Activated CD8-positive, alpha-beta memory T cell treated with anti-CD3 and anti-CD28 coated beads, Interleukin-2, amount 50 U/mL, for 24 hours (primary cell): ENCODE results near the gene SSR4.

Source experiments
- DNase-seq: peaks from one replicate; pipeline ENCODE4 v3.0.0-alpha.2; 2020; ENCODE audit errors: extremely low read depth

Gene SSR4

DNA sequence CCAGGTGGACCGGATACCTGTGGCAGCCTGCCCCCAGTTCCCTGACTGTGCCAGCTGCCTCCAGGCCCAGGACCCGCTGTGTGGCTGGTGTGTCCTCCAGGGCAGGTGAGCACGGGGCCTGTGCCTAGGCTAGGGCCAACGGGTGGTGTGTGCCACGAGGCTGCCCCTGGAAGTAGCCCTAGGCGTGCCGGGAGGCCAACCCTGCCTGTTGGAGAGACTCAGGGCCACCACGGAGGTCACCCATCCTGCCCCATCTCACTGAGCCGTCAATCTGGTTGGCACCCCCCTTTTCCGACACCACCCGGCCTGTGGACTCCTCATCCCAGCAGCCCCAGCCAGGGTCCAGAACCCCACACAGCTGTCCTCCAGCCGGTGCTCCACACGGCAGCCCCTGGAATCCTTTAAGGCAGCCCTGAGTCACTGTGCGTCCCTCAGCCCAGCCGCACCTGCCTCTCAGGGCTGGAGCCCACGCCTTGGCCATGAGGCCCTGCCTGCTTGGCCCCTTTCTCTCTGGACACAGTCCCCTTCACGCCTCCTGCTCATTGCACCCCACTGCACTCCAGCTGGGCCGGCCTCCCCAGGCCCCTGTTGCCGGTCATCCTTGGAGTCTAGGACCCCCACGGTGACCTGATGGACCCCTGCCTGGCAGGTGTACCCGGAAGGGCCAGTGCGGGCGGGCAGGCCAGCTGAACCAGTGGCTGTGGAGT, 25.2 kb upstream of the SSR4 start:
- DNase-seq = no peak

DNA sequence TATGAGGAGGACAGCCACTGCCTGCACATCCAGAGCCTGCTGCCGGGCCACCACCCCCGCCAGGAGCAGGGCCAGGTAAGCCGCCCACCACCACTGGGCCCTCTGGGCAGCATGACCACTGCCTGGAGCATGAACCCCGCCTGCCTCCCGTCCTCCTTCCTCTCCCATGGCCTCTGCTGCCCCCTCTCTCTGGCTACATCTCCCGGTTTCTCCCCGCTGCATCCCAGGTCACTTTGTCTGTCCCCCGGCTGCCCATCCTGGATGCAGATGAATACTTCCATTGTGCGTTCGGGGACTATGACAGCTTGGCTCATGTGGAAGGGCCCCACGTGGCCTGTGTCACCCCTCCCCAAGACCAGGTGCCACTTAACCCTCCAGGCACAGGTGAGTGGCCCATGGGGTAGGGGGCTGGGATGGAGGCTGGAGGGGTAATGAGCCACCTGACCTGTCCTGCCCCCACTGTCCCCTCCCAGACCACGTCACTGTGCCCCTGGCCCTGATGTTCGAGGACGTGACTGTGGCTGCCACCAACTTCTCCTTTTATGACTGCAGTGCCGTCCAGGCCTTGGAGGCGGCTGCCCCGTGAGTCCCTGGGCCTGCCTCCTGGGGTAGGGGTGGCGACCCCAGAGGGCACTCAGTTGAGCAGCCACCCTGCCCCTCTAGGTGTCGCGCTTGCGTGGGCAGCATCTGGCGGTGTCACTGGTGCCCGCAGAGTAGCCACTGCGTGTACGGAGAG, 24.4 kb upstream of the SSR4 start:
- DNase-seq = no peak

DNA sequence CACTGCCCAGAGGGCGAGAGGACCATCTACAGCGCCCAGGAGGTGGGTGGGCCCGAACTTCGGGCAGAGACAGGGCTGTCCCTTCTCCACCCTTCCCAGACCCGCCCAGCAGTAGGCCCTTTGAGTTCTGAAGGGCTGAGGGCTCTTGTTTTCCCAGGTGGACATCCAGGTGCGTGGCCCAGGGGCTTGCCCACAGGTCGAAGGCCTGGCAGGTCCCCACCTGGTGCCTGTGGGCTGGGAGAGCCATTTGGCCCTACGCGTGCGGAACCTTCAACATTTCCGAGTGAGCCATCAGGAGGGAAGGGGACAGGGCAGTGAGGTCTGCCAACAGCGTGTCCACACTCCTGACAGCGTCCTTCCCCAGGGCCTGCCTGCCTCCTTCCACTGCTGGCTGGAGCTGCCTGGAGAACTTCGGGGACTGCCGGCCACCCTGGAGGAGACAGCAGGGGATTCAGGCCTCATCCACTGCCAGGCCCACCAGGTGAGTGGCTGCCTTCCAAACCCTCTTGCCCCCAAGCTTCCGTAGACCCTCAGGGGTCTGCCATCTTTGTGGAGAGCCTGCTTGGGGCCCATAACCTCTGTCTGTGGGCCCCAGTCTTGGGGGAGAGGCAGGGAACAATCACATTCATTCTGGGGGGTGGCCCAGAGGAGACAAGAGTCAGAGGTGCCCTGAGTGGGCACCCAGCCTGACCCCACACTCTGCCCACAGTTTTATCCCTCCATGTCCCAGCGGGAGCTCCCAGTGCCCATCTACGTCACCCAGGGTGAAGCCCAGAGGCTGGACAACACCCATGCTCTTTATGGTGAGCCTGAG, 23.7 kb upstream of the SSR4 start:
- no peak for DNase-seq

DNA sequence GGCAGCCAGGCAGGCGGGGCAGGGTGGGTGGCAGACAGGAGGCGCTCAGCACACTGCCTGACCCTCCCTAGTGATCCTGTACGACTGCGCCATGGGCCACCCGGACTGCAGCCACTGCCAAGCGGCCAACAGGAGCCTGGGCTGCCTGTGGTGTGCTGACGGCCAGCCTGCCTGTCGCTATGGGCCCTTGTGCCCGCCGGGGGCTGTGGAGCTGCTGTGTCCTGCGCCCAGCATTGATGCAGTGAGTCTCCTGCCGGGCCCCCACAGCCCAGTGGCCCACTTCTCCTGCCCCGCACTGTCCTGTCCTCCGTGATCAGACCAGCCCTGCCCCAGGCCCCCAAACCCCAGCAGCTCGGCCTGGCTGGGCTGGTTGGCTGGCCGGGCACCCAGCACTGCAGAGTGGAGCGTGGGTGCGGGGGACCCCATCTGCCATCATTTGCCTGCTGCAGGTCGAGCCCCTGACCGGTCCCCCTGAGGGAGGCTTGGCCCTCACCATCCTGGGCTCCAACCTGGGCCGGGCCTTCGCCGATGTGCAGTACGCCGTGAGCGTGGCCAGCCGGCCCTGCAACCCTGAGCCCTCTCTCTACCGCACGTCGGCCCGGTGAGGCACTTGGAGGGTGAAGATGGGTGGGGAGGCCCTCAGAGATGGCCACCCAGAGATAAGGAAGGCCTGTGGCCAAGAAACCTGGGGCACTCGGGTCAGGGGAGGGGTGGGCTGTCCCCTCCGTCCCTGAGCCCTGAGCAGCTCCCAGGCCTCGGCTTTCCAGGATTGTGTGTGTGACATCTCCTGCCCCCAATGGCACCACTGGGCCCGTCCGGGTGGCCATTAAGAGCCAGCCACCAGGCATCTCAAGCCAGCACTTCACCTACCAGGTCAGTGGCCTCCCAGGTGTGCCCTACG, 22.8 kb upstream of the SSR4 start:
- no peak for DNase-seq

DNA sequence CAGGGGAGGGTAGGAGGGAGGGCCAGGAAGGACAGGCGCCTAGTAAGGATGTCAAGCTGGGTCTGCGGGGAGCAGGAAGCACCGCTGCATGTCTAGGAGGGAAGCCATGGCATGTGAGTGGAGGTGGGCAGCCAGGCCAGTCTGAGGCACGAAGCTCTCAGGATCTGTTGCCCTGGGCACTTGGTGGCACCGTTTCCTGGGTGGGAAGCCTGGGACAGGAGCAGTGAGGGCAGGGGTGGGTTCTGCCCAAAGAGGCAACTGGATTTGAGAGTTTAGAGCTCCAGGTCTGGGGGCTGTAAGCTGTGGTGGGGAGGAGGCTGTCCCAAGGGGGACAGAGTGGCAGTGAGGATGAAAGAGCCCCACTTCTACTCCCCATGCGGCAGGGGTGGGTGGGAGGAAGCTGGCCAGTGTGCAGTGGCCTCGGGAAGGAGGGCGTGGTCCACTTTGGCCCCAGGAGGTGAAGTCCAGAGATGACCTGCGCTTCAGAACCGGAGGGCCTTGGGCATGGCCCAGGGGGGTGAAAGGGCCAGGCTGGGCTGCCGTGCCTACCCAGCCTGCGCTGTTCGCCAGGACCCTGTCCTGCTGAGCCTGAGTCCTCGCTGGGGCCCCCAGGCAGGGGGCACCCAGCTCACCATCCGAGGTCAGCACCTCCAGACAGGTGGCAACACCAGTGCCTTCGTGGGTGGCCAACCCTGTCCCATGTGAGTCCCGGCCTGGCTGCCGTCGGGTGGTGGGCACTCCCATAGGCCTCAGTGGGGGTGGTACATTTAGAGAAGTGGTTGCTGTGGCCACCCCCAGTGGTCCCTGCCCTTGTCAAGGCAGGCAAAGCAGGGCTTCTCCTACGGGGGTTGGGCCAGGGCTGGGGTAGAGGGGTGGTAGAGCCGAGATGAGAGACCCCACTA, 21.9 kb upstream of the SSR4 start:
- DNase-seq = no peak

DNA sequence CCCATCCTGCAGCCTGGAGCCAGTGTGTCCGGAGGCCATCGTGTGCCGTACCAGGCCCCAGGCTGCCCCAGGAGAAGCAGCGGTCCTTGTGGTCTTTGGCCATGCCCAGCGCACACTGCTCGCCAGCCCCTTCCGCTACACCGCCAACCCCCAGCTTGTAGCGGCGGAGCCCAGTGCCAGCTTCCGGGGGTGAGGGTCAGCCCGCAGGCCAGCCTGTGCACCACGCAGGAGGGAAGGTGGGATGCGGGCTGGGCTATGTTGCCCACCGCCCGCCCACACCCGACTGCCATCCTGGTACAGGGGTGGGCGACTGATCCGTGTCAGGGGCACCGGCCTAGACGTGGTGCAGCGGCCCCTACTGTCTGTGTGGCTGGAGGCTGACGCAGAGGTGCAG, 21.3 kb upstream of the SSR4 start:
- DNase-seq = no peak

DNA sequence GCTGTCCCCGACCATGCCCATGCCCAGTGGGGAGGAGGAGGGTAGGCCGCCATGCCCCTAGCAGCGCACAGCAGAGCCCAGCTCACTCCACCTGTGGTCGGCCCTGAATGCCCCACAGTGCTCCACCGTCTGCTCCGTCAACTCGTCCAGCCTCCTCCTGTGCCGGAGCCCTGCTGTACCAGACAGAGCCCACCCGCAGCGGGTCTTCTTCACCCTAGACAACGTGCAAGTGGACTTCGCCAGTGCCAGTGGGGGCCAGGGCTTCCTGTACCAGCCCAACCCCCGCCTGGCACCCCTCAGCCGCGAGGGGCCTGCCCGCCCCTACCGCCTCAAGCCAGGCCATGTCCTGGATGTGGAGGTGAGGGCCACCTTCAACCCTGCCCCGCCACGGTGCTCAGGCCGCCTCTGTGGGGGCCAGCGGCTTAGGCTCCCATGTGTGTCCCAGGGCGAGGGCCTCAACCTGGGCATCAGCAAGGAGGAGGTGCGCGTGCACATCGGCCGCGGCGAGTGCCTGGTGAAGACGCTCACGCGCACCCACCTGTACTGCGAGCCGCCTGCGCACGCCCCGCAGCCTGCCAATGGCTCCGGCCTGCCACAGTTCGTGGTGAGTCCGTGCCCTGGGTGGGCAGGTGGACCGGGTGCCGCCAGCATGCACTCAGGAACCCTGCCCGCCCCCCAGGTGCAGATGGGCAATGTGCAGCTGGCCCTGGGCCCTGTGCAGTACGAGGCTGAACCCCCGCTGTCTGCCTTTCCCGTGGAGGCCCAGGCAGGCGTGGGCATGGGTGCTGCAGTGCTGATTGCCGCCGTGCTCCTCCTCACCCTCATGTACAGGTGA, 20.5 kb upstream of the SSR4 start:
- no peak for DNase-seq

DNA sequence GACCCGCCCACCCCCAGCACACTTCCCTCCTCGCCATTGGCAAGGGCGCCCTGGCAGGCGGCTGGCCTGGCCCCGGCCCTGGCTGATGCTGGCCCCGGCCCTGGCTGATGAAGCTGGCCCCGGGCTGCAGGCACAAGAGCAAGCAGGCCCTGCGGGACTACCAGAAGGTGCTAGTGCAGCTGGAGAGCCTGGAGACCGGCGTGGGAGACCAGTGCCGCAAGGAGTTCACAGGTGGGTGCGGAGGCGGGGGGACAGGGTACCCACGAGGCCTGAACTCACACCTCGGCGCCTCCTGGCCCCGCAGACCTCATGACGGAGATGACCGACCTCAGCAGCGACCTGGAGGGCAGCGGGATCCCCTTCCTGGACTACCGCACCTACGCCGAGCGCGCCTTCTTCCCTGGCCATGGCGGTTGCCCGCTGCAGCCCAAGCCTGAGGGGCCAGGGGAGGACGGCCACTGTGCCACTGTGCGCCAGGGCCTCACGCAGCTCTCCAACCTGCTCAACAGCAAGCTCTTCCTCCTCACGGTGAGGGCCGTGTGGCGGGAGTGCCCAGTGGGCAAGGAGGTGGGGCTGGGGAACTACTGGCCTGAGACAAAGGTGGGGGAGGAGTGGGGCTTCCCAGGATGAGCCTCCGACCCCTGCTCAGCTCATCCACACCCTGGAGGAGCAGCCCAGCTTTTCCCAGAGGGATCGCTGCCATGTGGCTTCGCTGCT, 19.7 kb upstream of the SSR4 start:
- DNase-seq = no peak

DNA sequence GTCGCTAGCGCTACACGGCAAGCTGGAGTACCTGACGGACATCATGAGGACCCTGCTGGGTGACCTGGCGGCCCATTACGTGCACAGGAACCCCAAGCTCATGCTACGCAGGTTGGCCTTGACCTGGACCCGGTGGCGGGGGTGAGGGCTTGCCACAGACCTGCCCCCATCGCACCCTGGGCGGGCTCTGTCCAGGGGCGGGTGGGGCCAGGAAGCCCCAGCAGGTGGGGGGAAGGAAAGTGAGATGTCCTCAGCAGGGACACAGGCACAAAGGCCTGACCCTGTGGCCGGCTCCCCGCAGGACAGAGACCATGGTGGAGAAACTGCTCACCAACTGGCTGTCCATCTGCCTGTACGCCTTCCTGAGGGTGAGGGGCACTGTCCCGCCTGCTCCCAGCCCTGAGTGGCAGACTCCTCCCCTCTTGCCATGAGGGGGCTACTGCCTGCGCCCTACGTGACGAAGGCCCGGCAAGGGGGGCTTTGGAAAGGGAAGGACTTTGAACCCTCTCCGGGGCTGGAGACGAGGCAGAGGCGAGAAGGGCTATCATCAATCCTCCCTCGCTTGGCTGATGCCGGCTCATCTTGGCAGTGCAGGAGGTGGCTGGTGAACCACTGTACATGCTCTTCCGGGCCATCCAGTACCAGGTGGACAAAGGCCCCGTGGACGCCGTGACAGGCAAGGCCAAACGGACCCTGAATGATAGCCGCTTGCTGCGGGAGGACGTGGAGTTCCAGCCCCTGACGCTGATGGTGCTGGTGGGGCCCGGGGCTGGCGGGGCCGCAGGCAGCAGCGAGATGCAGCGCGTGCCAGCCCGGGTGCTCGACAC, 19.0 kb upstream of the SSR4 start:
- no peak for DNase-seq

DNA sequence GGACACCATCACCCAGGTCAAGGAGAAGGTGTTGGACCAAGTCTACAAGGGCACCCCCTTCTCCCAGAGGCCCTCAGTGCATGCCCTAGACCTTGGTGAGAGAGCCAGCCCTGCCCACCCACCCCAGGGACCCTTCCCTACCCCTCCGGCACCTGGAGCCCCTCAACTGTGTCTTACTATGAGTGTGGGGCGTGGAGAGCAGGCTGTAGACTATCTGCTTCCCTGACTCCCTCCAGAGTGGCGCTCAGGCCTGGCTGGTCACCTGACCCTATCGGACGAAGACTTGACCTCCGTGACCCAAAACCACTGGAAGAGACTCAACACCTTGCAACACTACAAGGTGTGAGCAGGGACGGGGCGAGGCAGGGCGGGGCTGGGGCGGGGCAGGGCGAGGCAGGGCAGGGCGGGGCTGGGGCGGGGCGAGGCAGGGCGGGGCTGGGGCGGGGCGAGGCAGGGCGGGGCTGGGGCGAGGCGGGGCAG, 18.3 kb upstream of the SSR4 start:
- DNase-seq = no peak

DNA sequence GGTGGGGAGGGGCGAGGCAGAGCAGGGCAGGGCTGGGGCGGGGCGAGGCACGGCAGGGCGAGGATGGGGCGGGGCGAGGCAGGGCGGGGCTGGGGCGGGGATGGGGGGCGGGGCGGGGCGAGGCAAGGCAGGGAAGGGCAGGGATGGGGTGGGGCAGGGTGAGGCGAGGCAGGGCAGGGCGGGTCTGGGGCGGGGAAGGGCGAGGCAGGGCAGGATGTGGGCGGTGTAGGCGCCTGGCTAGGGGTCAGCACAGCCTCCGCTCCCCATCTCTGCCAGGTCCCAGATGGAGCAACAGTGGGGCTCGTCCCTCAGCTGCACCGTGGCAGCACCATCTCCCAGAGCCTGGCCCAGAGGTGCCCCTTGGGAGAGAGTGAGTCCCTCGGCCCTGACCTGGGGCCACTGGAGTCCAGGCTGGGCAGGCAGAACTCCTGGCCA, 17.8 kb upstream of the SSR4 start:
- DNase-seq = no peak

DNA sequence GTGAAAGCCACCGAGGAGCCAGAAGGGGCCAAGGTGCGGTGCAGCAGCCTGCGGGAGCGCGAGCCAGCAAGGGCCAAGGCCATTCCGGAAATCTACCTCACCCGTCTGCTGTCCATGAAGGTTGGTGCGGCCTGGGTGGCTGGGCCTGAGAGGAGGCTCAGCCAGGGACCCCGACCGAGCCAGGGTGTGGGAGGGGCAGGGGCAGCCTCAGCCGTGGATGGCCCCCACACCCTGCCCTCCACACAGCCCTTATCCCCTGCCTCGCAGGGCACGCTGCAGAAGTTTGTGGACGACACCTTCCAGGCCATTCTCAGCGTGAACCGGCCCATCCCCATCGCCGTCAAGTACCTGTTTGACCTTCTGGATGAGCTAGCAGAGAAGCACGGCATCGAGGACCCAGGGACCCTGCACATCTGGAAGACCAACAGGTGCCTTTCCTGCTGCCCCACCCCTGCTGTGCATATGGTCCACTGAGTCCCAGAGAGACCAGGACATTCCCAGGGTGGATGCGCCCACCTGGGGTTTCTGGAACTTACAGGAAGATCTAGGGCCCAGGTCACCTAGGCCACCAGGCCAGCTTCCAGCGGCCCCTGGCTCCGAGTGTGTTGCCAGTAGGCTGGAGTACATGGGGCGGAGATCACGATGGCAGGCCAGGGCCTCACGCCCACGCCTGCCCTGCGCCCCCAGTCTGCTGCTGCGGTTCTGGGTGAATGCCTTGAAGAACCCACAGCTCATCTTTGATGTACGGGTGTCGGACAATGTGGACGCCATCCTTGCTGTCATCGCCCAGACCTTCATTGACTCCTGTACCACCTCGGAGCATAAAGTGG, 17.0 kb upstream of the SSR4 start:
- no peak for DNase-seq

DNA sequence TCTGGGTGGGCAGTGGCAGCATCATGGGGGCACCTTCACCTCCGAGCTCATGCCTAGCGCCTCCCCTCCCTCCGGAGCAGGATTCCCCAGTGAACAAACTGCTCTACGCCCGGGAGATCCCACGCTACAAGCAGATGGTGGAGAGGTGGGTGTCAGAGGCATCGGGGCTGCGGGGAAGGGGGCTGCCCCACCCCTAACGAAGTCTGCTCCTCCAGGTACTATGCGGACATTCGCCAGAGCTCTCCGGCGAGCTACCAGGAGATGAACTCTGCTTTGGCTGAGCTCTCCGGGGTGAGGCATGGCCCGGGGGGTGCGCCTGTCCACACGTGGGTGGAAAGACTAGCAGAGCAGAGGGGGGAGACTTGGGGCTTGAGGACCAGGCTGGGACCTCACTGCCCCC, 16.3 kb upstream of the SSR4 start:
- DNase-seq = no peak

DNA sequence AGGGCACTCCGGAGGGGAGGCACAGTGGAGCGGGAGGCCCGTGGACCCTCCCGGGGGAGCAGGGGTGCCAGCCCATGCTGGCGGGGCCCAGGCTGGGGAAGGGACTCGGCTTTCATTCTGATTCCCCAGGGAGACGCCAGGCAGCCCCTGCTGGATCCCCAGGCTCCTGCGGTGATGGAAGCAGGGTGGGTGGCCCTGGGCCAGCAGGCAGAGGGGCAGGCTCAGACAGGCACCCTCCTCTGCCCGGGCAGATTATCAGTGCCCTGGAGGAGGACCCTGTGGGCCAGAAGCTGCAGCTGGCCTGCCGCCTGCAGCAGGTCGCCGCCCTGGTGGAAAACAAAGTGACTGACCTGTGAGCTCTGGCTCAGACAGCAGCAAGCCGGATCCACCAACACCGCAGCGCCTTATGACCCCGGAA, 15.8 kb upstream of the SSR4 start:
- DNase-seq = no peak

DNA sequence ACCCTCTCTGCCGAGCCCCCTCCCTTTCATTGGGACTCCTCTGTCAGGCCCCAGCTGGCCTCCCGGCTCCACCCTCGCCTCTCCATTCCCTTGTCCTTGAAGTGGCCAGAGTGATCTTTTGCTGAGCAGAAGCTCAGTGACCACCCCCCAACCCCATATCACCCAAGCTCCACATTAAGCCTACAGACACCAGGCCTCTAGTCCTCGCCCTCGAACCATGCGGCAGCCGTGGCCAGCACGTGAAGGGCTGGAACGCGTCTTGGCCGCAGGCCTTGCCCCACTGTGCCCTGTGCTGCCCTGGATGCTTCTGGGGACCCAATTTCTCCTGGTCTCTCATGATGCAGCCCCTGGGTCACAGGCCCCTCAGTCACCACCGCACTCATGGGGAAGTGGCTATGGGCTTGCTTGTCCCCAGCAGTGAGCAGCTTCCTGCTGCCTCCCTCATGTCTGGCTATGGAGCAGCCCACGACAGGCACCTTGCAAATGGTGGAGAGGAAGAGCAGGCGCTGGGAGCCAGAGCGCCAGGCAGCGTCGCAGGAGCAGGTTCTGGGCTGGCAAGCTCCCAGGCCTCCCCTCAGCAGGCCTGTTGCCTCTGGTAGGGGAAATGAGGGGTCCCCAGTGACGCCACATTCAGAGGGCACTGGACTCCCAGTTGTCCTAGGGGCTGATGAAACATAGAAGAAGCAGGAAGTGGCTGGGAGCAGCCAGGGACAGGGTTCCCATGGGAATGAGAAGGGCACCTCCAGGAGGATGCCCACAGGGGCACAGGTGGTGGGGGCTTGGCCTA, 14.4 kb upstream of the SSR4 start:
- DNase-seq = no peak
